K562 (cell line): ENCODE results near the gene GALNT15. TPM values are rescaled to one million over a fixed set of nuclear protein-coding genes. Genes with fewer than 3 reads are reported as not detected.

Source experiments
- DPF2 ChIP-seq: fragments of 450-650 bp; IDR thresholded peaks from 2 replicates; pipeline ENCODE4 v1.6.1; 2016
- GABPB1 ChIP-seq: sonication (generic); formaldehyde crosslinking; IDR thresholded peaks from 2 replicates; pipeline ENCODE4 v1.8.0; 2022; ENCODE audit warnings: mild to moderate bottlenecking, missing genetic modification reagents
- MGA ChIP-seq: fragments of 450-650 bp; IDR thresholded peaks from 2 replicates; pipeline ENCODE4 v1.6.1; 2016; ENCODE audit warnings: mild to moderate bottlenecking, moderate library complexity
- NFIX ChIP-seq: fragments of 250-450 bp; sonication (Bioruptor Pico); IDR thresholded peaks from 2 replicates; pipeline ENCODE4 v1.4.0; 2020; ENCODE audit warnings: low read depth, mild to moderate bottlenecking, moderate library complexity
- PRPF4 ChIP-seq: fragments of 200-400 bp; formaldehyde crosslinking; IDR thresholded peaks from one replicate; pipeline ENCODE4 v1.6.1; 2017; ENCODE audit warnings: low read length, low read depth, mild to moderate bottlenecking; ENCODE audit not compliant: insufficient read depth, poor library complexity, severe bottlenecking
- RAD21 ChIP-seq, 2 experiments: fragments of 250-450 bp in 1 of 2; fragments of 450-650 bp in 1 of 2; sonication (Bioruptor Pico) in 1 of 2; formaldehyde crosslinking in 1 of 2; IDR thresholded peaks in 1 of 2; conservative IDR thresholded peaks in 1 of 2; 2 replicates each; pipeline versions ENCODE4 v1.4.0 to v1.8.0; 2020 to 2022; ENCODE audit warnings: mild to moderate bottlenecking in 2 of 2, moderate library complexity in 1 of 2
- ZNF3 ChIP-seq: fragments of 250-450 bp; sonication (Bioruptor Pico); IDR thresholded peaks from 2 replicates; pipeline ENCODE4 v1.5.0; 2021; ENCODE audit warnings: mild to moderate bottlenecking, moderate library complexity
- polyA plus RNA-seq, 8 experiments: library from polyadenylated mRNA; depleted of rRNA in 4 of 8; stranded (reverse) in 5 of 8; unstranded in 3 of 8; fragments of >200 nt; fragmentation: Nextera tagmentation in 2 of 8; fragmentation: Illumina TruSeq in 1 of 8; extraction: Ambion mirVana in 2 of 8; extraction: Trizol in 1 of 8; gene quantifications; 2 replicates each; pipeline versions ENCODE4 v1.2.1 to v1.2.3, GENCODE V29; 2011 to 2014; ENCODE audit warnings: inconsistent platforms in 1 of 8, missing spikeins in 1 of 8
- total RNA-seq, 7 experiments: library from RNA; depleted of rRNA in 6 of 7; stranded (reverse); fragments of >200 nt in 6 of 7; fragmentation: Illumina TruSeq in 2 of 7; extraction: Trizol in 2 of 7; gene quantifications; 2 replicates each; pipeline versions ENCODE4 v1.2.1 to v1.2.3, GENCODE V29; 2011 to 2021; ENCODE audit warnings: low replicate concordance in 1 of 7

The GALNT15 gene
- total and polyA plus RNA-seq, 9 of the 15 experiments (the other 6 are each of a cell fraction or from before 2014, with no cell fraction given): not detected

GRCh38 chr3:16191591-16191990 lies 17.1 kb downstream of the GALNT15 start (continued):
- no peak for TF ChIP-seq PRPF4
- no peak for TF ChIP-seq DPF2
- TF ChIP-seq GABPB1: no peak
- TF ChIP-seq MGA: no peak
- no peak for TF ChIP-seq ZNF3 (CRISPR knock-in tag)
- no peak for TF ChIP-seq RAD21 (CRISPR knock-in tag; conservative IDR thresholded peaks at IDR 0.05 in 1 of 2, IDR thresholded peaks at IDR 0.05 in 1 of 2)
- TF ChIP-seq NFIX (CRISPR knock-in tag): no peak
